AG09309 (cell line): ENCODE results near the gene PADI3.

Experiments used
- DNase-seq: peaks from one replicate; pipeline ENCODE4 v3.0.0-alpha.2; 2010; ENCODE audit warnings: low read depth
- H3K4me3 ChIP-seq: 2 replicates; pipeline ENCODE4 v1.5.1; 2011; ENCODE audit warnings: mild to moderate bottlenecking, low read depth, low read length, moderate library complexity; ENCODE audit not compliant: control insufficient read depth
- CTCF ChIP-seq: IDR thresholded peaks from 2 replicates; pipeline ENCODE4 v1.5.1; 2011; ENCODE audit warnings: mild to moderate bottlenecking, low read depth, low read length, inconsistent platforms; ENCODE audit not compliant: insufficient read depth, control insufficient read depth; ENCODE audit errors: missing control alignments

Gene PADI3

GRCh38 chr1:17265950-17266349, 17.1 kb downstream of the PADI3 start:
- no peak for TF ChIP-seq CTCF
- H3K4me3 ChIP-seq: no peak overlapping the region
- DNase-seq: no peak

GRCh38 chr1:17270891-17271765, 22.2 kb downstream of the PADI3 start:
- TF ChIP-seq CTCF: no peak
- no peak for DNase-seq

GRCh38 chr1:17272066-17272465, 23.2 kb downstream of the PADI3 start:
- DNase-seq: no peak
- H3K4me3 ChIP-seq: no peak overlapping the region
- no peak for TF ChIP-seq CTCF

More at GRCh38 chr1:17270891-17271765, 22.2 kb downstream of the PADI3 start:
- H3K4me3 ChIP-seq: no peak overlapping the region

GRCh38 chr1:17272646-17273045, 23.7 kb downstream of the PADI3 start:
- TF ChIP-seq CTCF: no peak
- no peak for DNase-seq
- no peak overlapping the region for H3K4me3 ChIP-seq

GRCh38 chr1:17273096-17273495, 24.2 kb downstream of the PADI3 start:
- H3K4me3 ChIP-seq: no peak overlapping the region
- no peak for TF ChIP-seq CTCF
- no peak for DNase-seq

- no peak overlapping the region for H3K4me3 ChIP-seq
- peak; percentile 79 for TF ChIP-seq CTCF
- no peak for DNase-seq
These were observed 25.6 kb downstream of the PADI3 start for GRCh38 chr1:17274186-17275170.
